GM12801 (cell line): ENCODE data around the gene SLF1.

Experiments used
- CTCF ChIP-seq: IDR thresholded peaks from one replicate; pipeline ENCODE4 v1.5.1; 2011; ENCODE audit warnings: control low read depth; ENCODE audit not compliant: insufficient read length; ENCODE audit errors: extremely low read depth

Gene SLF1

GRCh38 chr5:94618493-94619328 is at the start of gene SLF1, which contains the start of gene KIAA0825:
SLF1 (plus strand) TSS chr5:94618669; CDS start chr5:94628811, 10,142 bp downstream.
KIAA0825 (minus strand) TSS chr5:94618604; CDS start chr5:94537126, 81,478 bp downstream.
- no peak for TF ChIP-seq CTCF

- no peak for TF ChIP-seq CTCF
Measured at GRCh38 chr5:94571415-94571814, 47.1 kb upstream of the SLF1 start.

GRCh38 chr5:94575196-94575595 is 43.3 kb upstream of the SLF1 start:
- TF ChIP-seq CTCF = no peak

GRCh38 chr5:94577466-94578245 is 40.8 kb upstream of the SLF1 start:
- TF ChIP-seq CTCF = no peak

- no peak for TF ChIP-seq CTCF
Measured at GRCh38 chr5:94595281-94595840, 23.1 kb upstream of the SLF1 start.

GRCh38 chr5:94613583-94613982 is 4.9 kb upstream of the SLF1 start:
- TF ChIP-seq CTCF = no peak

- TF ChIP-seq CTCF = no peak
Measured at GRCh38 chr5:94614156-94614805, 4.2 kb upstream of the SLF1 start.
